ENCODE data around the gene NBPF4.
"Not testable (repeated sequence)": the region's sequence is repeated elsewhere in the genome, so short reads cannot be mapped to it uniquely, and the experiment has no call there.

Gene NBPF4

GRCh38 chr1:108214641-108215465 lies 29.0 kb downstream of the NBPF4 start:
- peak; percentile 86 for FAIRE-seq
- peak; percentile 35 for DNase-seq (ENCODE audit: low spot score)

GRCh38 chr1:108211014-108211413 lies 32.9 kb downstream of the NBPF4 start:
- no peak for DNase-seq (ENCODE audit: low spot score)

GRCh38 chr1:108209456-108210108 lies 34.3 kb downstream of the NBPF4 start:
- FAIRE-seq = no peak
- no peak for DNase-seq (ENCODE audit: low spot score)

More at GRCh38 chr1:108211014-108211413, 32.9 kb downstream of the NBPF4 start:
- FAIRE-seq = no peak

- no peak for DNase-seq (ENCODE audit: low spot score)
- no peak for FAIRE-seq
Observed at GRCh38 chr1:108208724-108209446, 35.0 kb downstream of the NBPF4 start.

GRCh38 chr1:108203582-108203981 lies 40.3 kb downstream of the NBPF4 start:
- DNase-seq (ENCODE audit: low spot score); FAIRE-seq: not testable (repeated sequence)

- no peak for DNase-seq (ENCODE audit: low spot score)
- FAIRE-seq = no peak
Observed at GRCh38 chr1:108201687-108202086, 42.2 kb downstream of the NBPF4 start.

GRCh38 chr1:108200687-108201051 lies 43.2 kb downstream of the NBPF4 start:
- peak; percentile 71 for FAIRE-seq
- peak; percentile 57 for DNase-seq (ENCODE audit: low spot score)

GRCh38 chr1:108199781-108200686 lies 43.8 kb downstream of the NBPF4 start, which contains the start of gene SLC25A24:
TSS of gene SLC25A24 (minus strand) at chr1:108200343. CDS start at chr1:108200138, 205 bp downstream.
- DNase-seq (ENCODE audit: low spot score) (peak; percentile 72), FAIRE-seq (no peak)

GRCh38 chr1:108199201-108199691 lies 44.6 kb downstream of the NBPF4 start:
- peak; percentile 58 for DNase-seq (ENCODE audit: low spot score)
- no peak for FAIRE-seq

GRCh38 chr1:108194051-108194450 lies 49.8 kb downstream of the NBPF4 start:
- FAIRE-seq (no peak), DNase-seq (ENCODE audit: low spot score) (no peak)

- DNase-seq (ENCODE audit: low spot score) = no peak
- FAIRE-seq = no peak
Observed at GRCh38 chr1:108193333-108193732, 50.5 kb downstream of the NBPF4 start.

GRCh38 chr1:108192581-108192980 lies 51.3 kb downstream of the NBPF4 start:
- DNase-seq (ENCODE audit: low spot score) (no peak), FAIRE-seq (no peak)

GRCh38 chr1:108190686-108191416 lies 53.0 kb downstream of the NBPF4 start:
- DNase-seq (ENCODE audit: low spot score) (no peak), FAIRE-seq (no peak)

GRCh38 chr1:108190001-108190634 lies 53.8 kb downstream of the NBPF4 start:
- DNase-seq (ENCODE audit: low spot score) = no peak
- FAIRE-seq = no peak

GRCh38 chr1:108188801-108189200 lies 55.1 kb downstream of the NBPF4 start:
- no peak for FAIRE-seq
- DNase-seq (ENCODE audit: low spot score) = no peak

- FAIRE-seq = no peak
- no peak for DNase-seq (ENCODE audit: low spot score)
Observed at GRCh38 chr1:108182959-108183700, 60.7 kb downstream of the NBPF4 start.

- no peak for FAIRE-seq
- no peak for DNase-seq (ENCODE audit: low spot score)
Observed at GRCh38 chr1:108179018-108179417, 64.9 kb downstream of the NBPF4 start.

Data from RCC 7860 (cell line).